Stimulated activated CD8-positive, alpha-beta memory T cell treated with anti-CD3 and anti-CD28 coated beads, Interleukin-7, amount 100 ng/mL, for 48 hours (primary cell): ENCODE measurements around the gene HJURP.

Experiments used
- DNase-seq, 2 donors: peaks; one replicate each; pipeline ENCODE4 v3.0.0-alpha.2; 2020; ENCODE audit warnings: low read depth in 1 of 2; ENCODE audit errors: extremely low read depth in 1 of 2

Gene HJURP

DNA sequence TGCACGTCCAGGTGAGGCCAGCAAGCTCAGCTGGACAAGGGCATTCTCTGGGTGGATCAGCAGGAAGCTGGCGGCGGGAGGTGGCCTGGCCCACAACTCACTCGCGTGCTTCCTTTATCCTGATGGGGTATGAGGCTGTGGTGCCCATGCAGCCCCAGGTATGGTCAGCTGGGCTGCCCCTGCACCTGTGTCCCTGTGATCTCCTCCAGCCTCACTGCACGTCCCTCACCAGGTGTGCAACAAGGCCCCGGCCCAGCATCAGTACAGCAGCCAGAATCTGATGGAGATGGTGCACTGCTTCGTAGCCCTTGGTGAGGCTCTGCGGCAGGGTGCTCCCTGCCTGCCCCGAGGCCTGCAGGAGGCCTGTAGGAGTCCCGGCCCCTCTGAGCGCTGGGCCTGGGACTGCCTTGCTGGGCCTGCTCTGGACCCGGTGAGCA, 58.6 kb downstream of the HJURP start:
- DNase-seq: no peak

DNA sequence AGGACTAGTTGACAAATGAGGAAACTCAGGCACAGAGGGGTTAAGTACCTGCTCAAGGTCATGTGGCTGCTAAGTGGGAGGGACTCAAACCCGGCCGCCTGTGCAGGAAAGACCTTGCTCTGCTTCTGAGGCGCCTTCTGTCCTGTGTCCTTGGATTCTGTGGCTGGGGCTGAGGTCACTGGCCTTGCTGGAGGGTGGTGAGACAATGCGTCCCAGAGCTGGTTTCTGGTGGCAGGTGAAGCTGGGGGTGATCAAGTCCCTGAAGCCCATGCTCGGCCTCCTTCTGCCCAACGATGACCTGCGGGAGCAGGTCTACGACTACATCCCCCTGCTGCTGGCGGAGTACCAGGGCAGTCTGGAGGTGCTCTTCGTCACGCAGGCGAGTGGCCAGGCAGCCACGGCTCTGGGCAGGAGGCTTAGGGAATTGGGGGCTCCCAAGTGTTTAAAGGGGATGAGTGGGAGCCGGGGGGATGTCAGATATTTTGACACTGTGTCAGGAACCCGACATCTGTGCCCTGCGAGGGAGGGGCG, 60.1 kb downstream of the HJURP start:
- DNase-seq: no peak

DNA sequence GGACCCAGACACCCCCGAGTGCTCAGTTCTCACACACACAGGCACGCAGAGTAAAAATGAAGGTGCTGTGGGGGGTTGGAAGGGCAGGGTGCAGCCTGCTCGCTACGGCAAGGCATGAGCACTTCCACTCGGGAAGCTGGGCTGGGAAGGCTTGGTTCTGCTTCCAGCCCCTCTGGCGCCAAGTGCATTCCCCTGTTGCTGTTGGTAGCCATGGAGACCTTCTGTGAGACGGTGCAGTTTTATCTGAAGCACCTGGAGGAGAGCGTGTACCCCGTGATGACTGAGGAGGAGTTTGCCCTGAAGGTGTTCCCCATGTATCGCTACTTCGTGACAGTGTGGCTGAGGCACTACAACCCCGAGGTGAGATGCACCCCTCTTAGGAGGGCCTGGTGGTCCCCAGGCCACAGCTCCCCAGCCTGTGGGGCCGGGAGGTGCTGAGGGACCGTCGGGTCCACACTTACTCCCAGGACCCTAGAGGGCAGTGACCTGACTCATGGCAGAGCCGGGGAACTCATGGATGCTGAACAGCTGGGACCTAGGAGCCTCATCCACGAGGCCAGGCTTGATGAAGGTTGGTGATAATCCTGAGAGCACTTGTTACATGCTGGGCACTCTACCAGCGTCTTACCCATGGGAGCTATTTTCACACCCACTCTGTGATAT, 60.7 kb downstream of the HJURP start:
- no peak for DNase-seq

DNA sequence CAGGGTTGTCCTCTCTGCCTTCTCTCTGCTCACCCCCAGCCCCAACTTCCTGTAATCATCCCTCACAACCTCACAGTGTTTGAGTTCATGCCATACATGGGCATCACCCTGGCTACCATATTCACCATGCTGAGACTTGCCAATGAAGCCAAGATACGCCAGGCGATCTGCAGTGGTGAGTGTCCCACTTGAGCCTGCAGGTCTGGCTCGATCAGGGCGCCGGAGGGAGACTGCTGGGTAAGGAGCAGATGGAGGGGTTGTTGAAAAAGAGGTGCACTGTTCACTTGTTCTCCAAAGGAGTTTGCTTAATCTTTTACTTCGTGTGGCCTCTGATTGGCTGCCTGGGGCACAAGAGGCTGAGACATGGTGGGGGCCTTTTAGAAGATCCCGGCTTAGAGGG, 61.6 kb downstream of the HJURP start:
- DNase-seq: no peak

DNA sequence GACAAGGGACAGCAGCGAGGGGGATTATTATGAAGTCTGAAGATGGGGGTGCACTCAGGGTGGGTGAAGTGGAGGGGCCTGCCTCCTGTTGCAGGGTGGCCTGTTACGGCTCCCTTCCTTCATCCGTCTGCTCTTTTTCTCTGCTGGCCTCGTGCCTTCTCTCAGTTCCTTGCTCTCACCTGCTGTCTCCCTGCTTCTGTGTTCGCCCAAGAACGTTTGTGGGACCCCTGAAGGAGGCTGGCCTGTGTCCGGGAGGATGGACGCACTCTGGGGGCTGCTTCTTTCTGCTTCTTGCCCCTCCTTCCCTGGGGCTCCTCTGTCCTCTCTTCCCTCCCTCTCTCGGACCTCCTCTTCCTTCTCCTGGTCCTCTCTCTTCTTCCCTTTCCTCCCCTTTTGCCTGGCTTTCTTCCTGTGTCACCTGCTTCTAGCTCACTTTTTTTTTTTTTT, 62.4 kb downstream of the HJURP start:
- no peak for DNase-seq

DNA sequence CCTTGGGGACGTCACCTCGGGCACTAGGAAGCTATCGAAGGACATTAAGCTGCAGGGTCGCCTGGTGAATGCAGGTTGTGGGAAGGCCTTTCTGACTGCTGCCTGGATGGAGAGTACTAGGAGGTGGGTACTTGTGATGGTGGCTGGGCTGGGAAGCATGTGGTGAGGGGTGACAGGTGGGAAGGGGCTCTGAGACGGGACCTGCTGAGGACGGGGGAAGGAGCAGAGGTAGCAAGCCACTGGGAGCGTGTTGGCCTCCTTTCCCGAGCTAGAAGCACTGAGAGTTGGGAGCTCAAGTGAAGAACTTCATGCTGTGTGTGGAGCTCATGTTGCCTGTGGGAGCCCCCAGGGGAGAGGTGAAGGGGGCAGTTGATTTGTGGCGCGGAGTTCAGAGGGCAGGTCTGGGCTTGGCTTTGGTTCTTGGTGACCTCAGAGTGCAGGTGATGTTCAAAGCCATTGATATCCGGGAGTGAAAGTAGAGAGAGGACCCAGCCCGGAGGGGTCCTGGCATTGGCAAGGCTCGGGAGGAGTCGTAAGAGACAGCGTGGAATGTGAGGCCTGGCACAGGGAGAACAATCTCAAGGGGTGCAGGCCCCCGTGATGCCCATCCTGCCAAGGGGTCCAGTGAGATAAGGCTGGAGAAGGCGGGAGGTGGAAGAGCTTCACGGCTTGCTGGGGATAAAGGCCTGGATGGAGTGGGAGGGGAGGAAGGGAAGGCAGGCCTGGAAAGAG, 63.0 kb downstream of the HJURP start:
- DNase-seq: no peak

DNA sequence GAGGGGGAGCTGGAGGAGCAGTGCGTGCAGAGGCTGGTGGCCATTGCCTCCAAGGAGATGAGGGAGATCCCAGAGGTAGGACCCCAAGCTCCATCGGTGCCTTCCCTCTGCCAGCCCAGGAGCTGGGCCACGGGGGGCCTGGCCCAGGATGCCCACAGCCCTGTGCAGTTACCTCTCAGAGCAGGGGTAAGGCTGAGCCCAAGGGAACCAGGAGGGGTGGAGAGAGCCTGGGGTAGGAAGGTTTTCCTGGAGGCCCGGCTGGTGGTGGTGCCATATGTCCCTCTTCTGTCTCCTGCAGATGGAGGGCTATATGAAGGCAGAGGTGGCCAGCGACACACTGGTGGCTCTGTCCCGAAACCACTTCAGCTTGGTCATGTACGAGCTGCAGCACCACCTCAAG, 64.8 kb downstream of the HJURP start:
- DNase-seq: no peak
